HG02884 (cell line): Measurements from ENCODE around the gene OR4S1.
"Not testable (repeated sequence)": the region's sequence is repeated elsewhere in the genome, so short reads cannot be mapped to it uniquely, and the experiment has no call there.

Experiments
- ATAC-seq: cut with Tn5 transposase; IDR thresholded peaks from one replicate; pipeline ENCODE4 v1.9.1; 2021; ENCODE audit warnings: mild to moderate bottlenecking, moderate library complexity; ENCODE audit not compliant: unreplicated experiment

OR4S1 gene

GRCh38 chr11:48305923-48306322 is at the start of gene OR4S1:
TSS of gene OR4S1 (plus strand) at chr11:48306223. CDS start at chr11:48306223, 0 bp downstream.
- no peak for ATAC-seq

- no peak for ATAC-seq
Measured at GRCh38 chr11:48261600-48261999, 44.4 kb upstream of the OR4S1 start.

DNA sequence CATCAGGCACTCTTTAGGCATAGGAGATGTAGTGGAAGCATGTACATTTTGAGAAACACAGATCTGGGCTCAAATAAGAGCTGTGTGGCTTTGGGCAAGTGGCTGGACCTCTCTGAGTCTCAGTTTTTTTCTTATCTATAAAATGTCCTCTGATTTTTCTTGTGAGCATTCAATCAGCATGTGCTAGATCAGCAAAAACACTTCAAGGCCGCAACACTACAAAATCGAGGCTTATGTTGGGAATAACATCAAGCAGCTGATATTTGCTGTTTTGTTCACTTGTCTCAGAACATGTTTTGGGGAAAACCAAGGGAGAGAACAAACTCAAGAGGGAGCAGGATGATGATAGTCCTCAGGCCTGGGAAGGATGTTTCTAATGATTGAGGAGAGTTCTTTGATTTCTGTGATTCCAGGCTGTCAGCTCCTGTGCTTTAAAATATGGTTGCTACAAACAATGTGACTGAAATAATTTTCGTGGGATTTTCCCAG is 42.6 kb upstream of the OR4S1 start, which contains the start of gene OR4X1:
Gene OR4X1, plus strand, starts transcription at position 439 of the 489 bp plus-strand sequence. Its CDS starts 0 bp downstream, at position 439.
- no peak for ATAC-seq

- no peak for ATAC-seq
Measured at GRCh38 chr11:48270621-48271020, 35.4 kb upstream of the OR4S1 start.

DNA sequence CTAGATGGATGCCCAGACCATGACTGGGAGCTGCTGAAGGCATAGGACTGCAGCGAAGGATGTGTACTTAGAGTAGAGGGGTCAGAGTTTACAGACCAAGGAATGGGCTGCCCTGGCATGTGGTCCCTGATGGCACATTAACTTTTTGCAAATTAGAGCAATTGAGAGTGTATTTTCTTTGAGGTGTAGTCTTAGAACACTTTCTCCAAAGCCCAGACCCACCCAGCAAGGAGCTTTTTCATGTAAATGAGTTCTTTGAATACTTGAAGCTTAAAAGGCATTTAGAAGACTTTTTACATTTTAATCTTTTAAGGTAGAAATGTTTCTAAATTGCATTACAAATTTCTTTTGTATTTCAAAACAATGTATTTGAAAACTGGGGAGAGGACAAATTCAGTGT is 33.4 kb upstream of the OR4S1 start:
- ATAC-seq = no peak

DNA sequence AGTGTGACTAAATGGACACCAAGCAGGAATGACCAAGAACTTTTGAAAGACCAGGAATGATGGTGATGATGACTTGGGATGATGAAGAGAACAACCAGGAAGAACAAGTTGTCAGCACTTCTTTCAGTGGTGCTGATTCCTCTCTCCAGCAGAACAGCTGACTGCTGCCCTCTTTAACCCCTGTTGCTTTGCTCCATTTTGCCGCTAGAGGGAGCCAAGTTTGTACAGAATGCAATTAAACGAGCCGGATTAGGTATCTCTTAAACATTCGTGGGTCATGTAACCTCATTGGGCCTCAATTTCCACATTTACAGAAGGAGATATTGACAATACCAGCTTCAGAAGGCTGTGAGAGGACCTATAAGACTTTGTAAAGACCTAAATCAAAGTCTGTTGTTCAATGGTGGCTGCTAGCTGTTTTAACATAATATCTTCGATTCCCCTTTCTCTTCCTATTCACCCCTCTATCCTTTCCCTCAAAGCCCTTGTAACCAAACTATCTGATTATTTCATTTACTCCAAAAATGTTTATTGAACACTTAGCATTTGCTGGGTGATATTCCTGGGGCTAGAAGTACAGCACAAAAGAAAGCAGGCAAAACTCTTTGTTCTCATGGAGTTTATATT is 1.9 kb downstream of the OR4S1 start:
- peak; percentile 98 for ATAC-seq

GRCh38 chr11:48313590-48313989 is 7.6 kb downstream of the OR4S1 start:
- ATAC-seq = not testable (repeated sequence)

- not testable (repeated sequence) for ATAC-seq
Measured at GRCh38 chr11:48319813-48320212, 13.8 kb downstream of the OR4S1 start.

DNA sequence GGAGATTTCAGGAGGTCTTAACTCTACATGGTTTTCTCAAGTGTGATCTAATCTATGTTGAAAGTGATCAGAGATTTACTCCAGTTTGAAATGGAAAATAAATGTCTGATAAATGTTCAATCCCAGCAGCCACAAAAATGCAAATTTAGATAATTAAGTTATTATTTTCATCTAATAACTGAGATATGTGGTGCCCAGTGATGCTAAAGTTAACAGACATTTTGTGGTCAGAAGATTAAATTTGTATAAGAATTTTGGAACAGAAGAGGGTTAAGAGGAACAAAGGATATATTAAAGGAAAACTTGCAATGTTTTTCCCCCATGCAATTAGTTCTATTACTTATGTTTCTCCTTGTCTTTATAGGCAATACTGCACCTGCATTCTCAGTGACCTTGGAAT is 18.6 kb downstream of the OR4S1 start, which contains the start of gene OR4C3:
Gene OR4C3, plus strand, starts transcription at position 301 of the 400 bp plus-strand sequence. CDS start 102 bp downstream, outside the sequence.
- ATAC-seq = not testable (repeated sequence)

GRCh38 chr11:48341466-48341865 is 35.4 kb downstream of the OR4S1 start:
- ATAC-seq = no peak

DNA sequence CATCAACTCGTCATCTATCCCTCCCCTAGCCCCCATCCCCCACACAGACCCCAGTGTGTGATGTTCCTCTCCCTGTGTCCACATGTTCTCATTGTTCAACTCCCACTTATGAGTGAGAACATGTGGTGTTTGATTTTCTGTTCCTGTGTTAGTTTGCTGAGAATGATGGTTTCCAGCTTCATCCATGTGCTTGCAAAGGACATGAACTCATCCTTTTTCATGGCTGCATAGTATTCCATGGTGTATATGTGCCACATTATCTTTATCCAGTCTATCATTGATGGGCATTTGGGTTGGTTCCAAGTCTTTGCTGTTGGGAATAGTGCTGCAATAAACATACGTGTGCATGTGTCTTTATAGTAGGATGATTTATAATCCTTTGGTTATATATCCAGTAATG is 36.5 kb downstream of the OR4S1 start:
- not testable (repeated sequence) for ATAC-seq

DNA sequence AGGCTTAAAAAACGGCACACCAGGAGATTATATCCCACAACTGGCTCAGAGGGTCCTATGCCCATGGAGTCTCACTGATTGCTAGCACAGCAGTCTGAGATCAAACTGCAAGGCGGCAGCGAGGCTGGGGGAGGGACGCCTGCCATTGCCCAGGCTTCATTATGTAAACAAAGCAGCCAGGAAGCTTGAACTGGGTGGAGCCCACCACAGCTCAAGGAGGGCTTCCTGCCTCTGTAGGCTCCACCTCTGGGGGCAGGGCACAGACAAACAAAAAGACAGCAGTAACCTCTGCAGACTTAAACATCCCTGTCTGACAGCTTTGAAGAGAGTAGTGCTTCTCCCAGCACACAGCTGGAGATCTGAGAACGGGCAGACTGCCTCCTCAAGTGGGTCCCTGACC is 40.3 kb downstream of the OR4S1 start:
- not testable (repeated sequence) for ATAC-seq

GRCh38 chr11:48354013-48354412 is 48.0 kb downstream of the OR4S1 start:
- ATAC-seq = no peak

GRCh38 chr11:48354677-48355076 is 48.7 kb downstream of the OR4S1 start:
- ATAC-seq = no peak
